ENCODE results near the gene TTC21A. TPM values are rescaled to one million over a fixed set of nuclear protein-coding genes. Genes with fewer than 3 reads are reported as not detected.
A peak's percentile ranks its signal among the peaks of the same experiment; 100 is the strongest.

TTC21A gene
- total RNA-seq, 1 experiment from 2014 or later: 0.36 TPM

DNA sequence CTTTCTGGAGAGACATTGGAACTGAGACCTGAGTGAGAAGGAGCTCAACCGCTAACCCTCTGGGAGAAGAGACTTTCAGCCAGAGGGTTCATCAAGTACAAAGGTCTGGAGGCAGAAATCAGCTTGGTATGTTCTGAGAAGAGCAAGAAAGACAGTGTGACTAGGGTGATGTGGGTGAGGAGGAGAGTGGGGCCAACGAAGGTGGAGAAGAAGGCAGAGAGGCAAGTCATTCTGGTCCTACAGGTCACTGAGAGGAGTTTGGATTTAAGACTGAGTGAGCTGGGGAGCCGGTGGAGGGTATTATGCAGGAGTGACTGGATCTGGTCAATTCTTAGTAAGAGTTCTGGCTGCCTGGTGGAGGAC, 72.7 kb downstream of the TTC21A start:
- H3K27me3 ChIP-seq: no peaks in the 10 kb centered on the region
- DNase-seq: no peak
- no peaks in the 10 kb centered on the region for H3K9me3 ChIP-seq (replicated peaks)
- peaks cover 29% of the 10 kb centered on the region for H3K4me1 ChIP-seq
- H3K36me3 ChIP-seq: no peaks in the 10 kb centered on the region
- peak overlapping the region; percentile 36 for H3K4me3 ChIP-seq
- no peak overlapping the region for H3K27ac ChIP-seq

DNA sequence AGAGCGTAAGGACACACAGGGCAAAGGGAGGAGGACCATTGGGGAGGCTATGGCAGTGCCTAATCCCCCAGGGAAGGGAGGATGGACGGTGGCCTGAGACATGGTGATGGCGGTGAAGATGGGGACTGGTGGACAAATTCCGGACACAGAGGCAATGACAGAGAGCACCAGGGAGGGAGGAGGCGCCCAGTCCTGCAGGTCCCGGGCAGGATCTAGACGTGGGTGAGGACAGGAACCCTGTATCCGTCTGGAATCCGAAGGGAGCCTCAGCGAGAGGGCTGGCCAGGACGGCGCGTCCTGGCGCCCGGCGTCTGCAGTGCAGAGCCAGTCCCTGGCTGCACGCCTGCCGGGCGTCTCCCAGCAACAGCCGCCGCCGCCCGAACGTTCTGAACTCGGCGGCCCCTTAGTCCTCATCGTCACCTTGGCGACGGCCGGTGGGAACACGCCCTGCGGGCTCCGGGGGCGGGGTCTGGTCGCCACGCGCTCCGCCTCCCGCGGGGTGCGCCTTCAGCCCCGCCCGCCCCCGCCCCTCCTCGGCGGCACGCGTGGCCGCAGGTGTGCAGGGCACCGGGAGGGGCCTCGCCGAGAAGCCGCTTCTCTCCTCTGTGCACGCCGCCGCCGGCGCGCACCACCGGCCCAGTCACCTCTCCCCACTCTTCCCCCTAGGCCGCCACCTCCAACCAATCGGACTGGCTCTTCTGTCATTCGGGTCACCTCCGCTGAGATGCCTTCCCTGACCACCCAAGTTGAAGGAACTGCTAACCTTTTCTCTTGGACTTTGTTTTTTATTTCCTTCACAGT, 73.3 kb downstream of the TTC21A start:
- H3K27ac ChIP-seq: no peak overlapping the region
- H3K36me3 ChIP-seq: no peaks in the 10 kb centered on the region
- peaks cover 27% of the 10 kb centered on the region for H3K4me1 ChIP-seq
- H3K4me3 ChIP-seq: peak overlapping the region; percentile 36
- H3K9me3 ChIP-seq (replicated peaks): no peaks in the 10 kb centered on the region
- peak; percentile 65 to 74 for DNase-seq
- no peaks in the 10 kb centered on the region for H3K27me3 ChIP-seq

DNA sequence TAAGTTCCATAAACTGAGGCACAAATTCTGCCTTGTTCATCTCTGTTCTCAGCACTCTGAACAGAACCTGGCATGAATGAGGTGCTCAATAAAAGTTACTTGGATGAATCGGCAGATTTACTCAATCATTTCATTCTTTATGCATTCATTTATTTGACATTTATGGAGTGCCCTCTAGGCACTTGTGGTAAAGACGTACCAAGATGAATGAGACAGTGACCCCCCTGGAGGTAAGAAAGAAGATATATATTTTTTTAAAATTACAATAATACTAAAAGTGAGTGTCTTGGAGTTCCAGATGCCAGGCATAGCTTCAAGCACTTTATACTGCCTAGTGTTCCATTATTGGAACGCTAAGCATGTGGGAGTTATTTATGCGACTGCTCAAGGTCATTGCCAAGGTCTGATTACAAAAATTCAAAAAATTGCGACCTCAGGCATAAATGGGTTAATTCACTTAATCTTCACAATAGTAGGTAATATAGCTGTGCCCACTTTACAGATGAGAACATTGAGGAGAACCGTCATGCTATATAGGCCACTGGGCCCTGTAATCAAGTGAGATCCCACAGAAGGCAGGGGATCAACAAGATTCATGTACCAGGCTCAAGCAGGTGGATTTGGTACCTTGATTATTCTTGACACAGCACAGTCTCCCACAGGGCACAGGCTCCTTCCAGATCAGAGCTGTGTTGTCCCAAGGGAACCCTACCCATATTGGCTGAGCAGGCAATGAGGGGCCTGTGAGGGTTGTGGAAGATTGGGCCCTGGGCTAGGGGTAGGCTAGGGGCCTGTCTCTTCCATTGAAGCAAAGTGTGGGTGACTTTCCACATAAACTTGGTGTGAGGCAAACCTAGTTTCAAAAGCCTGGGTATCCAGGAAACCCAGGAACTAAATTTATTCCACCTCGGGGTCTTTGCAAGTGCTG, 74.2 kb downstream of the TTC21A start:
- Histone ChIP-seq H3K27ac (no peak overlapping the region), H3K36me3 (no peaks in the 10 kb centered on the region), H3K9me3 (replicated peaks) (no peaks in the 10 kb centered on the region), H3K4me1 (peaks cover 18% of the 10 kb centered on the region), H3K4me3 (peak overlapping the region; percentile 36), H3K27me3 (no peaks in the 10 kb centered on the region)
- no peak for DNase-seq

DNA sequence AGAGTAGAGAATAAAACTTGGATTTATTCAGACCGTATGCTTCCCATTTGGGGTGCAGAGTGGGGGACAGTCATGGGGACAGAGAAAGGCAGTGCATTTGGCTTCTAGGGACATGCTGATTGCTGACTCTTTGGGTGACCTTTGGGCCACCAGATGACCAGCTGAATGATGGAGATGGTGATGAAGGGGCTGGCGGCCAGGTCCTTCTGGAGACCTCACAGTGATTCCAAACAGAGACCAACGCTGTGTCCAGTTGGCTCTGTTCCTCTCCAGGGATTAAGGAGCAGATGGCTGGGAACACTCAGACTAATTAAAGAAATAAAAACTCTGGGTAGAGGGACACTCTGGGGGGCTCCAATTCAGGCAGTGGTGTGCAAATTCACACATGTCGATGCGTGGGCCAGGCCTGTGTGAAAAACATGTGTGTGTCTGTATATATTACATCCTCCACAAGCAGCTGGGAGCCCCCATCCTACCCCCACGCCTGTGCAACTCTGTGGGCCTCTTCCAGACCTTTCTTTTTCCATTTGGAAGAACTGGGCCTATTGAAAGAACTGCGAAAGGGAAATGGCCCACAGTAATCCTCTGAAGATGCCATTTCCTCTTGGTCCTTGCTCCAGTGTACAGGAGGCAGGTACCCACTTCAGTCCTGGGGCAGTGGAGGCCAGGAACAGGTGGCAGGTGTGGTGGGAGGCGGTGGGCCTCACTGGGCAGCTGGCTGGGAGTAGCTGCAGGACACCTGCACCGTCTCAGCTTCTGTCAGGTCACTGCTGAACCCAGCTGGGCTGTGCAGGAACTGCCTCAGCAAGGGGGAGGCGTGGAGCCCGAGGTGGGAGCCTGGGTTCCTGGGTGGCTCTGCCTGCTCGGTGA, 76.0 kb downstream of the TTC21A start:
- H3K27me3 ChIP-seq: no peaks in the 10 kb centered on the region
- DNase-seq: no peak
- no peaks in the 10 kb centered on the region for H3K9me3 ChIP-seq (replicated peaks)
- no peaks in the 10 kb centered on the region for H3K36me3 ChIP-seq
- no peak overlapping the region for H3K27ac ChIP-seq
- H3K4me3 ChIP-seq: no peak overlapping the region
- H3K4me1 ChIP-seq: peaks cover 17% of the 10 kb centered on the region

DNA sequence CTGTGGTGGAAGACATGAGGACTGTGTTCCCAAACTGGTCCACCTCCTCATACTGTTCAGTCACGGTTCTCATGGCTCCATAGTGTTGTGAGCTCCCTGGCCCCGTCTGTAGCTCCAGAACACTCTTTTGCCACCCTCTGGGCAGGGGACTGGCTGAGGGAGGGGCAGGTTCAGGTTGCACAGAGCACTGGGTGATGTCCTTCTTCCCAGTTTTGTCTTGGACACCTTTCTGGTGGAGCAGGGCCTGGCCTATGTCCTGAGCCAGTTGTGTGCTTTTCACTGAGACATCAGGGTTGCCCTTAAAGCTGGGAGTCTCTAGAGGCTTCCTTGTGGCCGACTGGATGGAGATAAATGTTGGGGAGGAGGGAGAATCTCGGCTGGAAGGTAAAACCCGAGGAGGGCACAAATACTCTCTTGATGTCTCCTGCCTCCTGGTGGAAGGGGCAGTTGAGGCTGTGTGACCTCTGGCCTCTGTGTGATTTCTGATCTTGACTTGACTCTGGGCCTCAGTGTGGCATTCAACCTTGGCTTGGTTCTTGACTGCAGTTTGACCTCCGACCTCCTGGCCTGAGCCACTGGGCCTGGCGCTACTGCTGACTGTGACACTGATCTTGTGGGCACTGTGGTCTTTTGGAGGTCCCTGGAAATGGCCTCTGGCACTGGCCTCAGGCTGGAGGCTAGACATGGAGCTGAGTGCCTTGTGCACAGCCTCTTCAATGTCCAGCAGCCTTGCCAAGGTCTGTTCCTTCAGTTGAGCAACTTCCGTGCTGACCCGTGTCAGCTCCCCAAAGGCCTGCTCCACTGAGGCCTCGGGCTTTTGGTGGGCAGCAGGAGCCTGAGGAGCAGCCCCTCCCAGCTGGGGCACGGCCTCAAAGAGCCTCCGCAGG, 76.8 kb downstream of the TTC21A start:
- DNase-seq: no peak
- H3K36me3 ChIP-seq: no peaks in the 10 kb centered on the region
- H3K4me3 ChIP-seq: no peak overlapping the region
- H3K9me3 ChIP-seq (replicated peaks): no peaks in the 10 kb centered on the region
- H3K27ac ChIP-seq: no peak overlapping the region
- H3K27me3 ChIP-seq: no peaks in the 10 kb centered on the region
- peaks cover 10% of the 10 kb centered on the region for H3K4me1 ChIP-seq

DNA sequence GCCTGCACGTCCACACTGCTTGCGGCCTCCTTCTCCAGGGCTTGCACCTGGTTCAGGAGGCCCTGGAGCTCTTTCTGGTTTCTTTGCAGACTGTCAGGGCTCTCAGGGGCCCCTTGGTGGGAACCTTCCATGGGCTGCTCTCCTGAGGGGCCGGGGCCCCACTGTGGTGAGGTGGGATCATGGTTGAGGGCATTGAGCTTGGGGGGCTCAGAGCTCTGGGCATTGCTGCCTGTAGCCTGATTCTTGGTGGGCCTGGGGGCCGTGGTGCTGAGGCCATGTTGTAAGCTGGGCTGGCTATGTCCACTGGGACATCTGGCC, 77.4 kb downstream of the TTC21A start:
- H3K9me3 ChIP-seq (replicated peaks): no peaks in the 10 kb centered on the region
- no peak overlapping the region for H3K4me3 ChIP-seq
- H3K27ac ChIP-seq: no peak overlapping the region
- peaks cover 4% of the 10 kb centered on the region for H3K4me1 ChIP-seq
- H3K27me3 ChIP-seq: no peaks in the 10 kb centered on the region
- no peaks in the 10 kb centered on the region for H3K36me3 ChIP-seq
- DNase-seq: no peak

DNA sequence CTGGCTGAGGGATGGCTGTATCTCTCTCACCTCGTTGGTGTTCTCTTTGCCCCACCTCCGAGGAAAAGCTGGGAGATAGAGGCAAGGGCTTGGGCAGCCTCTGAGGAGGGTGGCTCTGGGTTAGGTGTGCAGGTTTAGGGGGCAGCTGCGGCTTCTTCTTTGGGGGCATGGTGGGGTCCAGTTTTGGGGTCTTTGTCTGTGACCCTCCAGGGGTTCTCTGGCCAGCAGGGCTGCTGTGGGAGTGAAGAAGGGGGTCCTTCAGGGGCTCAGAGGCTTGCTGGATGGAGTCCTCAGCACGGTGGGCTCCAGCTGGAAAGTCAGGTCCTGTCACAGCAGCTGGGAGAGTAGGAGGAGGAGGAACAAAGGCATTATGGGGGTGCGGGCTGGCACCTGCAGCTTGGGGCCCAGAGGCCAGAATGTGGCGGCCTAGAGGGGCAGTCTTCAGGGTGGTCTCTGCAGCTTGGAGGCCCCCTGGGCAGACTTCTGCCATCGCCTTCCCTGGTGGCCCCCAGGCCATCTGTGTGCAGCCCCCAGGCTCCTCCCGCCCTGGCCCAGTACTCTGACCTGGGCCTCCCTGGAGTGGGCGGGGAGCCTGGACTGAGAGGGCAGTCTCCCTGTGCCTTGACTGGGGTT, 78.0 kb downstream of the TTC21A start:
- H3K36me3 ChIP-seq: no peaks in the 10 kb centered on the region
- no peak for DNase-seq
- H3K27ac ChIP-seq: no peak overlapping the region
- peaks cover under 1% of the 10 kb centered on the region; the same call in 1 of the 2 replicates for H3K4me1 ChIP-seq
- H3K27me3 ChIP-seq: no peaks in the 10 kb centered on the region
- H3K4me3 ChIP-seq: no peak overlapping the region
- H3K9me3 ChIP-seq (replicated peaks): no peaks in the 10 kb centered on the region

DNA sequence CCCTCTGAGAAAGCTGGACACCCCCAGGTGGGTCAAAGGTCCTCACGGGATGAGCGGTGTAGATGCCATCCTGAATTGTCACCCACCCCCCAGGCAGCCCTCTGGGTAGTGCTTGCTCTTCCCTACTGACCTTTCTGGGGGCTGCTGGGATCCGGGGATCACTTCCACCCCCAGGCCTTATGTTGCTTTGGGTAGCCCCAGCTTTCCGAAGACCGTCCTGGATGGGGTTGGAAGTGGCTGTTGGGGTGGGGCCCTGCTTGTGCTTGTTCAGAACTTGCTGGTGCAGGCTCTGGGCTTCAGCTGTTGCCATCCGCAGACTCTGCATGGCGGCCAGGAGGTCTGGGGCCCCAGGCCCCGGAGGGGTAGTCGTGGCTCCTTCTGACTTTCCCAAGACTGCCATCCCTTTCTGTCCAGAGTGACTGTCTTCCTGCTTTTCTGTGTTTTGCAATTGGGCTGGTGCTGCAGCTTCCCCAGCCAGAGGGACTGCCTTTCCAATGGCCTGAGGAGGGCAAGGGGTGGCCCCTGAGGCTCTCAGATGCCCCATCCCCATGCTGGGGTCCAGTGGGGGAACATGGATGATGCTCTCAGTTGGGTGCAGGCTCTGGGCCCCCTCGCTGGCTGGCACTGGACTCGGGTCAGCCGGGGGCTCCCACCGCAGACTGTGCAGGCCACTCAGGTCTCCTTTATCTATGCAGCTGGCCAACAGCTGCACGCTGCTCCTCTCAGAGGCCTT, 78.6 kb downstream of the TTC21A start:
- Histone ChIP-seq H3K36me3 (no peaks in the 10 kb centered on the region), H3K27me3 (no peaks in the 10 kb centered on the region), H3K4me3 (no peak overlapping the region), H3K27ac (no peak overlapping the region), H3K4me1 (peaks cover 7% of the 10 kb centered on the region; the same call in 1 of the 2 replicates), H3K9me3 (replicated peaks) (no peaks in the 10 kb centered on the region)
- DNase-seq: no peak

DNA sequence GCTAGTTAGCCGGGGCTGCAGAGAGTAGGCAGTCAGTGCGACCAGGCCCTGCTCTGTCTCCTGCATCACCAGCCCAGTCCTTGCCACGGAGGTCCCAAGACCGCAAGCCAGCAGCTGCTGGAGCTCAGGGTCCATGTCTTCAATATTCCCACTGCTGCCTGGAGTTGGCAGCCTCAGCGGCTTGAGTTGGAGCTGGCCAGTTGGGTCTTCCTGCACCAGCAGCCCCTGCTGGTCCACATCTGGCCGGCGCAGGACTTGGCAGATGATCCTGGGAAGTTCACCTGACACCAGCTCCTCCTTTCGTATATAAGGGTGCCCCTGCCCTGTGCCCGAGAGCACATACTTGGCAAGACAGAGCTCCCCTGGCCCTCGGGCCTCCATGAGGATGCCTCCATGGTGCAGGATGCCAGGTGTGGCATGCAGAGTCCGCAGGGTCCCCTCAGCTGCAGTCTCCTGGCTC, 79.2 kb downstream of the TTC21A start:
- Histone ChIP-seq H3K4me3 (no peak overlapping the region), H3K27me3 (no peaks in the 10 kb centered on the region), H3K9me3 (replicated peaks) (no peaks in the 10 kb centered on the region), H3K27ac (no peak overlapping the region), H3K36me3 (no peaks in the 10 kb centered on the region), H3K4me1 (peaks cover 13% of the 10 kb centered on the region)
- DNase-seq: peak in 1 of 2 experiments; percentile 37

DNA sequence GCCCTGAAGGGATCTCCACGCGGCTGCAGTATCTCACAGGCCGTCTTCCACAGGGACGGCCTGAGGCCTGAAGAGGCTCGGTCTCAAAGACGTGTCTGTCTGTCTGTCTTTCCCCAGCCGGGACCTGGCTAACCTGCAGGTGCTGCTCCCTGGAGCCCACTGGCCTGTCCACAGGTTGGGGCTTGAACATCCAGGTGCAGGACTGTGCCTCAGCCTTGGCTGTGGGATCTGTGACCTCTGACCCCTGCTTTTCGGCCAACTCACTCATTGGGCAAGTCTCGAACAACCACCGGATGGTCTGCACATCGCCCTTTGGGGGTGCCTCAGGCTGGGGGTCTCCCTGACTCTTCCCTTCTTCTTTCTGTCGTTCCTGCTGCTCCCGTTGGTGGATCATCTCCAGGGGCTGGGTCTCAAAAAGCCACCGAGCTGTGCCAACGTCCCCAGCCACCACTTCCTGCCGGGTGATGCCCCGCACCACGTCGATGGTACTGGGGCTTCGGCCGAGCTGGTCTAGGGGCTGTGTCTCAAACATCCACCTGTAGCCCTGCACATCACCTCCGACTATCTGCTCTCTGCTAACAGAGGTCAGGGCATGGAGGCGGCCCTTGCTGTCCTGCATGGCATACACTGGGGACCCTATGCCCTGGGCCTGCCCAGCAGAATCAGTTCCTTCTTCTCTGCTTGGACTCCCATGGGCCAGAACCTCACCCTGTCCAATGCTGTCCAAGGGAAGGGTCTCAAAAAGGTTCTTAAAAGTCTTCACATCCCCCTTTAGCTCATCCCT, 80.1 kb downstream of the TTC21A start:
- no peaks in the 10 kb centered on the region for H3K9me3 ChIP-seq (replicated peaks)
- H3K27ac ChIP-seq: no peak overlapping the region
- H3K27me3 ChIP-seq: no peaks in the 10 kb centered on the region
- peaks cover 19% of the 10 kb centered on the region for H3K4me1 ChIP-seq
- no peak overlapping the region for H3K4me3 ChIP-seq
- DNase-seq: no peak
- H3K36me3 ChIP-seq: no peaks in the 10 kb centered on the region

Data from SJCRH30 (cell line).